Measurements from ENCODE around the gene NUP153. TPM values are rescaled to one million over a fixed set of nuclear protein-coding genes. Genes with fewer than 3 reads are reported as not detected.
A peak's percentile ranks its signal among the peaks of the same experiment; 100 is the strongest.
"Not testable (repeated sequence)": the region's sequence is repeated elsewhere in the genome, so short reads cannot be mapped to it uniquely, and the experiment has no call there.

Gene NUP153
- polyA plus RNA-seq, 3 donors from 2014 or later, result 2.0 to 7.0 (median 2.6) TPM

DNA sequence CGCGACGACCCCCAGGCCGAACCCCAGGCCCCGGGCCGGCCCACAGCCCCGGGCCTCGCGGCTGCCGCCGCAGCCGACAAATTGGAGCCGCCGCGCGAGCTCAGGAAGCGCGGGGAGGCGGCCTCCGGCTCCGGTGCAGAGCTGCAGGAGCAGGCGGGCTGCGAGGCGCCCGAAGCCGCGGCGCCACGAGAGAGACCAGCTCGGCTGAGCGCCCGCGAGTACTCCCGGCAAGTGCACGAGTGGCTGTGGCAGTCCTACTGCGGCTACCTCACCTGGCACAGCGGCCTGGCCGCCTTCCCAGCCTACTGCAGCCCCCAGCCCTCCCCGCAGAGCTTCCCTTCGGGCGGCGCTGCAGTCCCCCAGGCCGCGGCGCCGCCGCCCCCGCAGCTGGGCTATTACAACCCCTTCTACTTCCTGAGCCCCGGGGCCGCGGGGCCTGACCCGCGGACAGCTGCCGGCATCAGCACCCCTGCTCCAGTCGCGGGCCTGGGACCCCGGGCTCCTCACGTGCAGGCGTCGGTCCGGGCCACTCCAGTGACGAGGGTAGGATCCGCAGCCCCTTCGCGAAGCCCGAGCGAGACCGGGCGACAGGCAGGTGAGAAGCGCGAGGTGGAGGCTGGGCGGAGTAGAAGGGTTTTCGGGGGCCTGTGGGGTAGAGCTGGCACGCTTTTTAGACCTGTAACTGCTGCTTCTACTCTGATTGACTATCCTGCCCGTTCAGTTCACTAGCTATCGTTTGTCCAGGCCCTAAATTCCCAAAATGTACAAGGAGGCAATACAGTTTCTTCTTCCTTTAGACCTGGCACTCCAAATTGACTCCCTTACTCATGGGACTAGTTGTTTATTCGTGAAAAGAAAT is 106.0 kb downstream of the NUP153 start:
- H3K9me3 Mint-ChIP-seq, result no peaks in the 10 kb centered on the region
- H3K27me3 Mint-ChIP-seq (ENCODE audit: low read depth in 3 of 3), result peaks cover 5 to 23% (median 12%) of the 10 kb centered on the region in 3 donors
- peak; percentile 47 to 57 (median 53) for DNase-seq

GRCh38 chr6:17599877-17600526 is 106.7 kb downstream of the NUP153 start, which contains the start of gene FAM8A1:
TSS of gene FAM8A1 (plus strand) at chr6:17600302. CDS start at chr6:17600410, 108 bp downstream.
- no peaks in the 10 kb centered on the region for H3K9me3 Mint-ChIP-seq
- H3K27ac Mint-ChIP-seq, result peak within 1 kb of the TSS; percentile 85 to 96 (median 94)
- peaks cover 6 to 22% (median 18%) of the 10 kb centered on the region in 3 donors for H3K36me3 Mint-ChIP-seq
- peaks cover 5 to 23% (median 12%) of the 10 kb centered on the region in 3 donors for H3K27me3 Mint-ChIP-seq (ENCODE audit: low read depth in 3 of 3)
- H3K4me1 Mint-ChIP-seq, result peaks cover 50 to 51% of the 10 kb centered on the region in 2 donors
- DNase-seq, result peak; percentile 90 to 91 (median 91)
- H3K4me3 Mint-ChIP-seq, result peak within 1 kb of the TSS; percentile 90 to 95 (median 94)

More for the DNA sequence above, 106.0 kb downstream of the NUP153 start:
- Mint-ChIP-seq H3K4me3 (peak overlapping the region; percentile 90 to 95 (median 94)), H3K27ac (peak overlapping the region; percentile 85 to 96 (median 93)), H3K4me1 (peaks cover 52 to 58% of the 10 kb centered on the region in 2 donors), H3K36me3 (peaks cover 10 to 25% (median 22%) of the 10 kb centered on the region in 3 donors)

DNA sequence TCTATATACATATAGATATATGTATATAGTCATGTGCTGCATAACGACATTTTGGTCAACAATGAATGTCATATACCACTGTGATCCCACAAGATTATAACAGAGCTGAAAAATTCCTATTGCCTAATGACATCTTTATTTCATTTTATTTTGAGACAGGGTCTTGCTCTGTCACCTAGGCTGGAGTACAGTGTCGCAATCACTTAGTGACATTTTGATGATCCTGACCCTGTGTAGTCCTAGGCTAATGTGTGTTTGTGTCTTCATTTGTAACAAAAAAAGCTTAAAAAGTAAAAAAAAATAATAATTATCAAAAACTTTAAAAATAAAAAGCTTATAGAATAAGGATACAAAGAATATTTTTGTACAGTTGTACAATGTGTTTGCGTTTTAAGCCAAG is 110.6 kb downstream of the NUP153 start:
- Mint-ChIP-seq H3K4me1 (peaks cover 12 to 13% of the 10 kb centered on the region in 2 donors), H3K27me3 (ENCODE audit: low read depth in 3 of 3) (peaks cover 5 to 16% (median 10%) of the 10 kb centered on the region in 3 donors), H3K27ac (no peak overlapping the region), H3K36me3 (peaks cover 0 to 5% (median 0%) of the 10 kb centered on the region in 3 donors), H3K4me3 (no peak overlapping the region), H3K9me3 (no peaks in the 10 kb centered on the region)
- no peak for DNase-seq

DNA sequence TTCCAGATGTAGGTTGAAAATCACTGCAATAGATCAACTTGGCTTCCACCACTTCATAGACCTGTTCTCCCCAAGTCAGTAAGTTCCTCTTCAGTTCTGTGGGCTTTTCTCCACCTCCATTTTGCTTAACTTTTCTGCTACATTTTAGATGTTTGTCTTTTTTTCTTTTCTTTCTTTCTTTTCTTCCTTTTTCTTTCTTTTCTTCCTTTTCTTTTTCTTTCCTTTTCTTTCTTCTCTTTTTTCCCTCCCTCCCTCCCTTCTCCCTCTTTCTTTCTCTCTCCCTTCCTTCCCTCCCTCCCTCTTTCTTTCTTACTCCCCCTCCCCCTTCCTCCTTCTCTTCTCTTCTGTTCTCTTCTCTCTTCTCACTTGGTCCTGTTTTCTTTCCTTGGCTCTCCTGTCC is 113.5 kb downstream of the NUP153 start:
- Mint-ChIP-seq H3K9me3 (no peaks in the 10 kb centered on the region), H3K27me3 (ENCODE audit: low read depth in 3 of 3) (no peaks in the 10 kb centered on the region), H3K4me3 (no peak overlapping the region), H3K36me3 (peaks cover 0 to 5% (median 3%) of the 10 kb centered on the region in 3 donors), H3K4me1 (peaks cover 0 to 3% of the 10 kb centered on the region in 2 donors), H3K27ac (peak overlapping the region in 2 of 6 donors; percentile 50 to 74)
- DNase-seq, result no peak

DNA sequence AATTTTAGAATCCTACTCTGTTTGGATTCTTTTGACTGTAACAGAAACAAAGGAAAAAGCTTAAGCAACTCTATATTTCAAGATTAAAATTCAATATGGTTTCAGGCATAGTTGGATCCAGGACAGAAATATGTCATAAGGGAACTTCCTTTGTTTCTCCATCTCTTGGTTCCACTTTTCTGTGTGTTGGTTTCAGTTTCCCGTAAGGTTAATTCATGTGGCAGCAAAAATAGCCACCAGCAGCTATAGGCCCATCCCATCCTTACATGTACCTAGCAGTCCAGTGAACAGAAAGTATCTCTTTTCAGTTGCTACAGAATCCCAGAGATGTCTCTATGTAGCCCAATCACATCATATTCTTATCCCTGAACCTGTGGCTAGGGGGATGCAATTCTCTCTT is 115.4 kb downstream of the NUP153 start:
- Mint-ChIP-seq H3K27ac (no peak overlapping the region), H3K9me3 (no peaks in the 10 kb centered on the region), H3K36me3 (peaks cover 0 to 5% (median 3%) of the 10 kb centered on the region in 3 donors), H3K27me3 (ENCODE audit: low read depth in 3 of 3) (peaks cover 0 to 2% (median 0%) of the 10 kb centered on the region in 3 donors), H3K4me3 (no peak overlapping the region), H3K4me1 (peaks cover 5 to 9% of the 10 kb centered on the region in 2 donors)
- DNase-seq, result no peak

DNA sequence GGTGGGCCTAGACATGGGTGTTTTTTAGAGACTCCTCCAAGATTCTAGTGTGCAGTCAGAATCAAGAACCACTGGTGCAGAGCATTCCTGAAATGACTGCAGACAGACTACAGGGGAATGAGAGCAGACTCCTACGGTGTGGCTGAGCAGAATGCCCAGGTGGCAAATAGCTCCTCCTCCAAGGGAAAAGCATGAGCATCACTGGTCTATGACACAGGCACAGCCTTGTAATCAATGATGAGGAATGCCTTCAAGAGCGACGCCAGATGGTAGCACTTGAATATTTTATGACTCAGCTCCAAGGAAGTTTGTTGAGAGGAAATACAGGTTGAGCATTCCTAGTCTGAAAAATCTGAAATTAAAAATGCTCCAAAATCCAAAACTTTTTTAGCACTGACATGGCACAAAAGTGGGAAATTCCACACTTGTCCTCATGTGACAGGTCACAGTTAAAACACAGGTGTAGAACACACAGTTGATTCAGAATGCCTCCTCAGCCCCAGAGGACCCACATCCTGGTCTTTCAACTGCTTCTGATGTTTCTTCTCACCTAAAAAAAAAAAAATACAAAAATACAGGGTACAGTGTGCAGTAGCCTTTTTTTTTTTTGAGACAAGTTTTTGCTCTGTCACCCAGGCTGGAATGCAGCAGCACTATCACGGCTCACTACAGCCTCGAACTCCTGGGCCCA is 117.2 kb downstream of the NUP153 start:
- DNase-seq, result no peak
- Mint-ChIP-seq H3K27ac (no peak overlapping the region), H3K9me3 (no peaks in the 10 kb centered on the region)

DNA sequence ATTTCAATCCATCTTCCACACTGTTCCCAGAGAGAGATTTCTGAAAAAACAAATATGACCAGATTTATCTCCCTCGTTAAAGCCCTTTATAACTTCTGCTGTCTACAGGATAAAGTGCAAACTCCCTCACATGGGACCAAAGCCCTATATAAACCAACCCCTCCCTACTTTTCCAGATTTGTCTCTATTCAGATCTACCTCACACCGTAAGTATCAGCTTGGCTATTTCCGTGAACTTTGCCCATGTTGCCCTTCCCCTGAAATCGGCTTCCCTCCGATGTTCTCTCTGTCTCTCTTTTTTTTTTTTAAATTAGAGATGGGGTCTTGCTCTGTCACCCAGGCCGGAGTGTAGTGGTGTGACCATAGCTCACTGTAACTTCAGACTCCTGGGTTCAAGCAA is 118.7 kb downstream of the NUP153 start:
- Mint-ChIP-seq H3K4me3 (no peak overlapping the region), H3K36me3 (peaks cover 0 to 5% (median 3%) of the 10 kb centered on the region in 3 donors), H3K9me3 (no peaks in the 10 kb centered on the region), H3K27ac (no peak overlapping the region), H3K27me3 (ENCODE audit: low read depth in 3 of 3) (peaks cover 0 to 3% (median 1%) of the 10 kb centered on the region in 3 donors), H3K4me1 (peaks cover 26 to 29% of the 10 kb centered on the region in 2 donors)
- no peak for DNase-seq

More for the DNA sequence above, 117.2 kb downstream of the NUP153 start:
- peaks cover 20 to 23% of the 10 kb centered on the region in 2 donors for H3K4me1 Mint-ChIP-seq
- H3K4me3 Mint-ChIP-seq, result no peak overlapping the region
- peaks cover 0 to 5% (median 3%) of the 10 kb centered on the region in 3 donors for H3K36me3 Mint-ChIP-seq
- peaks cover 0 to 3% (median 1%) of the 10 kb centered on the region in 3 donors for H3K27me3 Mint-ChIP-seq (ENCODE audit: low read depth in 3 of 3)

- H3K36me3 Mint-ChIP-seq; H3K4me3 Mint-ChIP-seq; H3K9me3 Mint-ChIP-seq; DNase-seq; H3K27me3 Mint-ChIP-seq (ENCODE audit: low read depth in 3 of 3): not testable (repeated sequence)
- peaks cover 26 to 29% of the 10 kb centered on the region in 2 donors for H3K4me1 Mint-ChIP-seq
- peak overlapping the region in 1 of 6 donors; percentile 19 for H3K27ac Mint-ChIP-seq
Measured at GRCh38 chr6:17586623-17587022, 120.1 kb downstream of the NUP153 start.

DNA sequence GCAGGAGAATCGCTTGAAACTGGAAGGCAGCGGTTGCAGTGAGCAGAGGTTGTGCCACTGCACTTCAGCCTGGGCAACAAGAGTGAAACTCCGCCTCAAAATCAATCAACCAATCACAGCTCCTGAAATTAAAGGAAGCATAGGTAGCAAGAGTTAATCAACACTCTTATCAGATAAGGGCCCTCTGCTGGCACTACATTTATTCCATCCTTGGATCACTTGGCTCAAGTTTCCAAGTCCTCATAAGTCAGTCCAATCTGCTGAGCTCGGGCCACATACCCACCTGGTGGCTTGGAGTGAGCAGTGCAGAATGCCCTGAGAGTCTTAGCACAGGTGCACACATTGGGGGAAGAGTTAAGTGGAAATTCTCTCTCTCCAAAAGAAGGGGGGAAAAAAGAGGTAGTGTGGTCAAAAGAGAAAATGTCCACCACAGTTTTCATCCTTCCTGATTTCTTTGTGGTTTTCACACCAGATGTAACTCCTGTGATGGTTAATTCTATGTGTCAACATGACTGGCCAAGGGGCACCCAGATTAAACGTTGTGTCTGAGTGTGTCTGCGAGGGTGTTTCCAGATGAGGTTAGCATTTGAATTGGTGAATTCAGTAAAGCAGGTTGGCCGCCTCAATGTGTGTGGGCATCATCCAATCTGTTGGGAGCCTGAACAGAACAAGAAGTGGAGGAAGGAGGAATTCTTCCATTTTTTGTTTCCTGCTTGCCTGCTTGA is 120.8 kb downstream of the NUP153 start:
- peak overlapping the region in 5 of 6 donors; percentile 9 to 44 (median 21) for H3K27ac Mint-ChIP-seq
- DNase-seq, result peak in 2 of 3 donors; percentile 26 to 28
- H3K36me3 Mint-ChIP-seq, result peaks cover 0 to 5% (median 3%) of the 10 kb centered on the region in 3 donors
- peaks cover 29 to 33% of the 10 kb centered on the region in 2 donors for H3K4me1 Mint-ChIP-seq
- H3K27me3 Mint-ChIP-seq (ENCODE audit: low read depth in 3 of 3), result peaks cover 1 to 6% (median 3%) of the 10 kb centered on the region in 3 donors
- H3K9me3 Mint-ChIP-seq, result no peaks in the 10 kb centered on the region
- peak overlapping the region in 2 of 5 donors; percentile 10 to 28 for H3K4me3 Mint-ChIP-seq

- Mint-ChIP-seq H3K9me3 (no peaks in the 10 kb centered on the region), H3K27ac (no peak overlapping the region), H3K4me3 (no peak overlapping the region), H3K4me1 (peaks cover 30 to 35% of the 10 kb centered on the region in 2 donors), H3K36me3 (peaks cover 0 to 5% (median 0%) of the 10 kb centered on the region in 3 donors), H3K27me3 (ENCODE audit: low read depth in 3 of 3) (peaks cover 1 to 6% (median 3%) of the 10 kb centered on the region in 3 donors)
- peak in 2 of 3 donors; percentile 39 to 42 for DNase-seq
Measured at GRCh38 chr6:17584241-17584803, 122.4 kb downstream of the NUP153 start.

DNA sequence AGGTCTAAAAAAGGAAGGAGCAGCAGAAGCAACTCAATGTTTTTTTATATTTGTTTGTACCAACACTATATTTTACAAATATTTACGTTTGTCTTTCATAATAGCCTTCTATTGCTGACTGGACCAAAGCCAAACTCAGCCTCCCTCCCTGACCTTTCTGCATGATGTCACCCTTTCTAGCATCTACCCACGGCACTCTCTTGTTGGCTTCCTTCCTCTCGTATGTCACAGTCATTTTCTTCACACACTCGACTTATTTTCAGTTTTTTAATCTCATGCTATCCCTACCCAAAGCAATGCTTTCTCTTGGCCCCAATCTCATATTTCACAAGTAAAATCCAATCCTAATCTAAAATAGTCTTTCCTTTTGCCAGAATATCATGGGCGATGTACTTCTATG is 122.9 kb downstream of the NUP153 start:
- Mint-ChIP-seq H3K27me3 (ENCODE audit: low read depth in 3 of 3) (peaks cover 1 to 6% (median 3%) of the 10 kb centered on the region in 3 donors), H3K4me3 (no peak overlapping the region), H3K36me3 (peaks cover 0 to under 1% (median 0%) of the 10 kb centered on the region in 3 donors), H3K27ac (no peak overlapping the region), H3K4me1 (peaks cover 30 to 35% of the 10 kb centered on the region in 2 donors), H3K9me3 (no peaks in the 10 kb centered on the region)
- DNase-seq, result no peak

DNA sequence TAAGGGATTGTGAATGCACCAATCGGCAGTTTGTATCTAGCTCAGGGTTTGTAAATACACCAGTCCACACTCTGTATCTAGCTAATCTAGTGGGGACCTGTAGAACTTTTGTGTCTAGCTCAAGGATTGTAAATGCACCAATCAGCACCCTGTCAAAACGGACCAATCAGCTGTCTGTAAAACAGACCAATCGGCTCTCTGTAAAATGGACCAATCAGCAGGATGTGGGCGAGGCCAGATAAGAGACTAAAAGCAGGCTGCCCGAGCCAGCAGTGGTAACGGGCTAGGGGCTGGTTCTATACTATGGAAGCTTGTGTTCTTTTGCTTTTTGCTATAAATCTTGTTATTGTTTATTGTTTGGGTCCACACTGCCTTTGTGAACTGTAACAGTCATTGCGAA is 125.4 kb downstream of the NUP153 start:
- H3K27ac Mint-ChIP-seq; H3K36me3 Mint-ChIP-seq; H3K9me3 Mint-ChIP-seq; DNase-seq; H3K27me3 Mint-ChIP-seq (ENCODE audit: low read depth in 3 of 3): not testable (repeated sequence)
- H3K4me3 Mint-ChIP-seq, result peak overlapping the region; percentile 59 to 77 (median 67)
- peaks cover 25 to 26% of the 10 kb centered on the region in 2 donors for H3K4me1 Mint-ChIP-seq

All from immature natural killer cell (primary cell).